Rectal smooth muscle tissue (tissue), 1 donor: ENCODE data around the gene CPSF4L.
"Not testable (repeated sequence)": the region's sequence is repeated elsewhere in the genome, so short reads cannot be mapped to it uniquely, and the experiment has no call there.

Experiments
- H3K27ac ChIP-seq: one replicate; pipeline ENCODE4 v1.7.0; 2013; ENCODE audit warnings: low read depth, low read length, inconsistent platforms
- H3K27me3 ChIP-seq: one replicate; pipeline ENCODE4 v1.7.0; 2013; ENCODE audit warnings: low read length; ENCODE audit not compliant: control insufficient read depth, insufficient read depth
- H3K36me3 ChIP-seq: one replicate; pipeline ENCODE4 v1.7.0; 2013; ENCODE audit warnings: low read length; ENCODE audit not compliant: control insufficient read depth, insufficient read depth
- H3K4me1 ChIP-seq: one replicate; pipeline ENCODE4 v1.7.0; 2013; ENCODE audit warnings: low read length; ENCODE audit not compliant: control insufficient read depth, insufficient read depth
- H3K4me3 ChIP-seq: one replicate; pipeline ENCODE4 v1.7.0; 2013; ENCODE audit warnings: low read length
- H3K9ac ChIP-seq: one replicate; pipeline ENCODE4 v1.7.0; 2013; ENCODE audit warnings: low read length

Gene CPSF4L

GRCh38 chr17:73274490-73274889, 12.8 kb upstream of the CPSF4L start:
- H3K9ac ChIP-seq: no peak overlapping the region
- H3K27me3 ChIP-seq: no peaks in the 10 kb centered on the region
- peaks cover 15% of the 10 kb centered on the region for H3K4me1 ChIP-seq
- no peak overlapping the region for H3K4me3 ChIP-seq
- H3K36me3 ChIP-seq: no peaks in the 10 kb centered on the region
- no peak overlapping the region for H3K27ac ChIP-seq

- H3K9ac ChIP-seq: no peak overlapping the region
- no peak overlapping the region for H3K4me3 ChIP-seq
- H3K36me3 ChIP-seq: no peaks in the 10 kb centered on the region
- H3K27me3 ChIP-seq: no peaks in the 10 kb centered on the region
- H3K27ac ChIP-seq: no peak overlapping the region
- peaks cover 3% of the 10 kb centered on the region for H3K4me1 ChIP-seq
Measured at GRCh38 chr17:73272906-73273218, 11.2 kb upstream of the CPSF4L start.

GRCh38 chr17:73271072-73271471, 9.4 kb upstream of the CPSF4L start:
- H3K4me1 ChIP-seq: no peaks in the 10 kb centered on the region
- no peak overlapping the region for H3K27ac ChIP-seq
- H3K9ac ChIP-seq: no peak overlapping the region
- no peaks in the 10 kb centered on the region for H3K27me3 ChIP-seq
- no peaks in the 10 kb centered on the region for H3K36me3 ChIP-seq
- no peak overlapping the region for H3K4me3 ChIP-seq

GRCh38 chr17:73269791-73270190, 8.1 kb upstream of the CPSF4L start:
- no peak overlapping the region for H3K9ac ChIP-seq
- H3K36me3 ChIP-seq: no peaks in the 10 kb centered on the region
- H3K4me3 ChIP-seq: no peak overlapping the region
- H3K4me1 ChIP-seq: no peaks in the 10 kb centered on the region
- H3K27ac ChIP-seq: no peak overlapping the region
- no peaks in the 10 kb centered on the region for H3K27me3 ChIP-seq

- Histone ChIP-seq H3K9ac (no peak overlapping the region), H3K27ac (no peak overlapping the region), H3K4me1 (no peaks in the 10 kb centered on the region), H3K36me3 (no peaks in the 10 kb centered on the region), H3K4me3 (no peak overlapping the region), H3K27me3 (no peaks in the 10 kb centered on the region)
Measured at GRCh38 chr17:73269329-73269615, 7.6 kb upstream of the CPSF4L start.

- no peak overlapping the region for H3K9ac ChIP-seq
- no peaks in the 10 kb centered on the region for H3K36me3 ChIP-seq
- H3K27me3 ChIP-seq: no peaks in the 10 kb centered on the region
- H3K4me3 ChIP-seq: no peak overlapping the region
- H3K4me1 ChIP-seq: no peaks in the 10 kb centered on the region
- H3K27ac ChIP-seq: no peak overlapping the region
Measured at GRCh38 chr17:73268582-73269328, 7.1 kb upstream of the CPSF4L start.

- no peaks in the 10 kb centered on the region for H3K4me1 ChIP-seq
- H3K9ac ChIP-seq: no peak overlapping the region
- H3K27me3 ChIP-seq: no peaks in the 10 kb centered on the region
- no peak overlapping the region for H3K4me3 ChIP-seq
- H3K36me3 ChIP-seq: no peaks in the 10 kb centered on the region
- H3K27ac ChIP-seq: no peak overlapping the region
Measured at GRCh38 chr17:73267648-73268537, 6.2 kb upstream of the CPSF4L start.

GRCh38 chr17:73266796-73267195, 5.1 kb upstream of the CPSF4L start:
- Histone ChIP-seq H3K36me3 (no peaks in the 10 kb centered on the region), H3K4me3 (no peak overlapping the region), H3K9ac (no peak overlapping the region), H3K27me3 (no peaks in the 10 kb centered on the region), H3K27ac (no peak overlapping the region), H3K4me1 (no peaks in the 10 kb centered on the region)

- Histone ChIP-seq H3K27me3 (no peaks in the 10 kb centered on the region), H3K27ac (no peak overlapping the region), H3K4me1 (no peaks in the 10 kb centered on the region), H3K9ac (no peak overlapping the region), H3K4me3 (no peak overlapping the region), H3K36me3 (no peaks in the 10 kb centered on the region)
Measured at GRCh38 chr17:73265646-73266640, 4.3 kb upstream of the CPSF4L start.

- not testable (repeated sequence) for H3K27ac ChIP-seq, H3K4me1 ChIP-seq, H3K36me3 ChIP-seq, H3K4me3 ChIP-seq, H3K9ac ChIP-seq, H3K27me3 ChIP-seq
Measured at GRCh38 chr17:73264448-73264847, 2.8 kb upstream of the CPSF4L start.

GRCh38 chr17:73262676-73263642, 1.3 kb upstream of the CPSF4L start:
- Histone ChIP-seq H3K27ac (no peak overlapping the region), H3K4me3 (no peak overlapping the region), H3K27me3 (no peaks in the 10 kb centered on the region), H3K4me1 (no peaks in the 10 kb centered on the region), H3K9ac (no peak overlapping the region), H3K36me3 (no peaks in the 10 kb centered on the region)
